Mammary epithelial cell (primary cell): ENCODE data around the gene ZNF236.
"Not testable (repeated sequence)": the region's sequence is repeated elsewhere in the genome, so short reads cannot be mapped to it uniquely, and the experiment has no call there.

Experiments used
- CTCF ChIP-seq, 2 donors: IDR thresholded peaks in 1 of 2; conservative IDR thresholded peaks in 1 of 2; 2 replicates each; pipeline ENCODE4 v1.5.1; 2011 to 2012; ENCODE audit warnings: inconsistent platforms in 2 of 2, low read length in 2 of 2, mild to moderate bottlenecking in 2 of 2, control low read depth in 1 of 2, low read depth in 1 of 2; ENCODE audit not compliant: insufficient read depth in 1 of 2; ENCODE audit errors: extremely low read depth in 1 of 2
- EZH2 ChIP-seq: IDR thresholded peaks from 2 replicates; pipeline ENCODE4 v1.6.1; 2012; ENCODE audit warnings: low read length, inconsistent platforms, borderline replicate concordance

GRCh38 chr18:76967299-76967698 lies 144.9 kb downstream of the ZNF236 start:
- not testable (repeated sequence) for TF ChIP-seq CTCF (conservative IDR thresholded peaks at IDR 0.05 in 1 of 2, IDR thresholded peaks at IDR 0.05 in 1 of 2; ENCODE audit: extremely low read depth in 1 of 2, insufficient read depth in 1 of 2, low read depth in 1 of 2, low read length in 2 of 2); EZH2
